Occipital lobe (tissue), 2 donors: ENCODE measurements around the gene HTT. TPM values are rescaled to one million over a fixed set of nuclear protein-coding genes. Genes with fewer than 3 reads are reported as not detected.
"Not testable (repeated sequence)": the region's sequence is repeated elsewhere in the genome, so short reads cannot be mapped to it uniquely, and the experiment has no call there.

ENCODE experiments used
- DNase-seq: peaks from one replicate; lab custom pipeline; 2025; lab: John Stamatoyannopoulos, UW
- total RNA-seq: library from RNA; depleted of rRNA; stranded (reverse); fragments of >200 nt; gene quantifications from one replicate; pipeline ENCODE4 v1.2.3, GENCODE V29; 2014

The HTT gene
- total RNA-seq, 1 donor from 2014 or later, result 71.1 TPM

DNA sequence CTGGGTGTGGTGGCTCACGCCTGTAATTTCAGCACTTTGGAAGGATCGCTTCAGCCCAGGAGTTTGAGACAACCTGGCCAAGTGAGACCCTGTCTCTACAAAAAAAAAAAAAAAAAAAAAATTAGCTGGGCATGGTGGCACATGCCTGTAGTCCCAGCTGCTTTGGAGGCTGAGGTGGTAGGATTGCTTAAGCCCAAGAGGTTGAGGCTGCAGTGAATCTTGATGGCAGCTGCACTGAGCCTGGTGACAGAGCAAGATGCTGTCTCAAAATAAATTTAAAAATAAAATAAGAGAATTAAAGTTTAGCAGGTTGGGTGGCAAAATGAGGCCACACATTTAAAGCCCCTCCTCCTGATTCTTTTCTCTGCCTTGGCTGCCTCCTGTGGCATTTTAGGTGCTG is 47.1 kb downstream of the HTT start:
- DNase-seq, result no peak

GRCh38 chr4:3122081-3122563 is 47.6 kb downstream of the HTT start:
- no peak for DNase-seq

DNA sequence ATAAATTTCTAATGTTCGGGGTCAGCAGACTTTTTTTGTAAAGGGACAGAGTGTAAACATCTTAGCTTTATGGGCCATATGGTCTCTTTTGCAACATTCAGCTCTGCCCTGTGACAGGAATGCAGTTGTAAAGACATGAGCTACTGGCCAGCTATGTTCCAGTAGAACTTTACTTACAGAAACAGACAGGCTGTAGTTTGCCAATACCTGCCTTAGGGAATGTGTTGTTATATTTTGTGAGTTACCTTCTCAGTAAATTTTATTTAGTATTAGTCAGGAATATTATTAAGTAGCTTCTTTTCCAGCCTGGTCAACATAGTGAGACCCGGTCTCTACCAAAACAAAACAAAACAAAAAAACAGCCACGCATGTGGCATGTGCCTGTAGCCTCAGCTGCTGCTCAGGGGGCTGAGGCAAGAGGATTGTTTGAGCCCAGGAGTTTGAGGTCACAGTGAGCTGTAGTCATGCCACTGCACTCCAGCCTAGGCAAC is 48.7 kb downstream of the HTT start:
- no peak for DNase-seq

- DNase-seq, result no peak
These were observed 49.7 kb downstream of the HTT start for GRCh38 chr4:3124070-3124767.

GRCh38 chr4:3127112-3127511 is 52.6 kb downstream of the HTT start:
- DNase-seq, result no peak

GRCh38 chr4:3128058-3128457 is 53.6 kb downstream of the HTT start:
- no peak for DNase-seq

DNA sequence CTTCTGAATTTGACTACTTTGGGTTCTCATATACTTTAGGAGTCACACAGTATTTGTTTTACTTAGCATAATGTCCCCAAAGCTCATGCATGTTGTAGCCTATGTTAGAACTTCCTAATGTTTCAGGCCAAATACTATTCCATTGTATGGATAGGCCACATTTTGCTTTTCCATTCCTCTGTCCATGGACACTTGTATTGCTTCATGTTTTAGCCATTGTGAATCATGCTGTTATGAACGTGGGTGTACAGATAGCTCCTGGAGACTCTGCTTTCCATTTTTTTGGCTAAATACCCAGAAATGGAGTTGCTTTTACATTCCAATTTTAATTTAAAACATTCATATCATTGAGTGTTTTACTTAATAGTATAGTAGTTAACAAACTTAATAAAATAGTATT is 54.5 kb downstream of the HTT start:
- DNase-seq, result no peak

DNA sequence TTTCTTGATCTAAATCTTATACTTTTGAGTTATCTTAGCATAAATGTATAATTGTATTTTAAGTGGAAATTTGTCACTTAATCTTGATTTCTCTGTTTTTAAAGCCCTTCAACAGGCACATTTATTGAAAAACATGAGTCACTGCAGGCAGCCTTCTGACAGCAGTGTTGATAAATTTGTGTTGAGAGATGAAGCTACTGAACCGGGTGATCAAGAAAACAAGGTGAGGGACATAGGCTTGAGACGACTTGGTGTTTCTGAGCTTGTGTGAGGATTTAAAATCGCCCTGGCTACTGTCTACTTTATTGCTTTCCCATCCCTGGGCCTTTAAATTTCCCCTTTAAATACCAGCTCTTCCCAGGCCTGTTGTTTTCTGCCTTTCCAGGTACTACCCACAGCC is 55.7 kb downstream of the HTT start:
- DNase-seq, result no peak

- no peak for DNase-seq
These were observed 56.3 kb downstream of the HTT start for GRCh38 chr4:3130826-3131225.

DNA sequence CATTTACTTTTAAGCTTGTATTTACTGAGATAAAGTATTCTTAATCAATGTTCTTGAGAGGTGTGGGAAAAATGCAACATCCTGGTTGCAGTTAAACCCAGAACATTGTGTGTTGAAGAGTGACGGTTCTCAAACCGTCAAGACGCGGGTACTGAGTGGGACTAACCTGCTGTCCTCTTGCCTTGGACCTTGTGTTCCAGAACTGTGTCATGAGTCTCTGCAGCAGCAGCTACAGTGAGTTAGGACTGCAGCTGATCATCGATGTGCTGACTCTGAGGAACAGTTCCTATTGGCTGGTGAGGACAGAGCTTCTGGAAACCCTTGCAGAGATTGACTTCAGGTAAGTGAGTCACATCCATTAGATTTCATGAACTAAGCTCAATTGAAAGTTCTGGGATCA is 59.7 kb downstream of the HTT start:
- DNase-seq, result no peak

- no peak for DNase-seq
These were observed 60.9 kb downstream of the HTT start for GRCh38 chr4:3135155-3136011.

GRCh38 chr4:3136454-3136853 is 62.0 kb downstream of the HTT start:
- DNase-seq, result no peak

- no peak for DNase-seq
These were observed 63.4 kb downstream of the HTT start for GRCh38 chr4:3137908-3138307.

GRCh38 chr4:3145234-3145924 is 70.9 kb downstream of the HTT start:
- DNase-seq, result no peak

- DNase-seq, result no peak
These were observed 74.4 kb downstream of the HTT start for GRCh38 chr4:3148926-3149325.

GRCh38 chr4:3151238-3151637 is 76.8 kb downstream of the HTT start:
- DNase-seq, result not testable (repeated sequence)

DNA sequence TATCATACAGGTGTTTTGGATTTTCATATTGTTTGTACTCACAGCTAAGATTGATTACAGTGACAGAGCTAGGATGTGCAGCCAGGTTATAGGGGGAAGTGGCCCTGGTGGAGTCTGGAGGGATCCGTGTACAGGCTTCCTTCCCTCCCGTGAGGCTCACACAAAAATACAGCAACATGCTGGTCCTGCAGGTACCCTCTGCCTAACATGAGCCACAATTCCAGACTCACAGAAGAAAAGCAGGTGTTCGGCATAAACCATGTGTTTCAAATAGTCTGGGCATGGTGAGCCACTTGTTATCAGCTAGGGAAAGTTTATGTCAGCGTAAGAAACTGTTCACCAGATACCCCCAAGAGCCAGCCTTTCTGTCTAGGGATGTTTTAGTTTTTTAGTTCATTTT is 82.9 kb downstream of the HTT start:
- DNase-seq, result no peak

- DNase-seq, result no peak
These were observed 84.4 kb downstream of the HTT start for GRCh38 chr4:3158841-3159240.

- no peak for DNase-seq
These were observed 86.0 kb downstream of the HTT start for GRCh38 chr4:3160438-3160837.

DNA sequence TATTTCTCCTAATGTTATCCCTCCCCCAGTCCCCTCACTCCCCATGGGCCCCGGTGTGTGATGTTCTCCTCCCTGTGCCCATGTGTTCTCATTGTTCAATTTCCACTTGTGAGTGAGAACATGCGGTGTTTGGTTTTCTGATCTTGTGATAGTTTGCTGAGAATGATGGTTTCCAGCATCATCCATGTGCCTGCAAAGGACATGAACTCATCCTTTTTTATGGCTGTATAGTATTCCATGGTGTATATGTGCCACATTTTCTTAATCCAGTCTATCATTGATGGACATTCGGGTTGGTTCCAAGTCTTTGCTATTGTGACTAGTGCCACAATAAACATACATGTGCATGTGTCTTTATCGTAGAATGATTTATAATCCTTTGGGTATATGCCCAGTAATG is 86.6 kb downstream of the HTT start:
- DNase-seq, result not testable (repeated sequence)

DNA sequence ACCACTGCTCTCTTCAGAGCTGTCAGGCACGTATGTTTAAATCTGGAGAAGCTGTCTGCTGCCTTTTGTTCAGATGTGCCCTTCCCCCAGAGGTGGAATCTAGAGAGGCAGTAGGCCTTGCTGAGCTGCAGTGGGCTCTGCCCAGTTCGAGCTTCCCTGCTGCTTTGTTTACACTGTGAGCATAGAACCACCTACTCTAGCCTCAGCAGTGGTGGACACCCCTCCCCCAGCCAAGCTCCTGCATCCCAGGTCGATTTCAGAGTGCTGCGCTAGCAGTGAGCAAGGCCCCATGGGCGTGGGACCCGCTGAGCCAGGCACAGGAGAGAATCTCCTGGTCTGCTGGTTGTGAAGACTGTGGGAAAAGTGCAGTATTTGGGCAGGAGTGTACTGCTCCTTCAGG is 92.0 kb downstream of the HTT start:
- not testable (repeated sequence) for DNase-seq

DNA sequence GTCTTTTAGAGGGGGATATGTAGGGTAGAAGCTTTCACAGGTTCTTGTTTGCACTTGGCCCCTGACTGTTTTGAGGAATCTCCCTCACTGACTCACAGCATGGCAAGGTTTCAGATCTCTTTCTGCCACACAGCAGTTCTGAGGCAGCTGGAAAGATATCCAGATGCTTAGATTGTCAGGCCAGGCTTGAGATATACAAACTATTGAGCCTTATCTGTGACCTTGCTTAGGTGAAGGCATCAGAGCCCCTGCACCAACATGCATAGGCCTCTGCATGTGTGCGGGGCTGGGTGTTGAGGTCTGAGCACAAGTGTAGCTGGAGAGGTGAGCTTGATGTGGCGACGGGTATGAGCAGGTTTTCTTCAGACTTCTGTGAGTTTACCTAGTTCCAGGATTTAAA is 93.5 kb downstream of the HTT start:
- DNase-seq, result no peak
